ENCODE measurements around the gene RAD51B. TPM values are rescaled to one million over a fixed set of nuclear protein-coding genes. Genes with fewer than 3 reads are reported as not detected.

The RAD51B gene
- total and polyA plus RNA-seq, 2 donors (not counting 1 experiment from before 2014, with no cell fraction given) = 4.6 to 16.3 TPM

GRCh38 chr14:68312300-68312699, 492.7 kb downstream of the RAD51B start:
- Histone ChIP-seq H3K4me1 (ENCODE audit: control insufficient read depth, extremely low read depth, insufficient read depth, low read length) (peaks cover 3% of the 10 kb centered on the region), H3K4me2 (ENCODE audit: extremely low read depth, insufficient read depth, low read length) (no peak overlapping the region), H4K20me1 (ENCODE audit: control insufficient read depth, extremely low read depth, insufficient read depth, low read length) (no peaks in the 10 kb centered on the region), H3K27ac (ENCODE audit: insufficient read depth, low read length) (no peak overlapping the region), H3K36me3 (ENCODE audit: control insufficient read depth, insufficient read depth, low read length) (no peaks in the 10 kb centered on the region), H3K4me3 (replicated peaks in 1 of 4; ENCODE audit: control extremely low read depth in 1 of 4, insufficient read depth in 1 of 4, low read depth in 3 of 4, low read length in 4 of 4) (no peak overlapping the region), H3K9ac (ENCODE audit: insufficient read depth, low read length) (no peak overlapping the region), H3K27me3 (ENCODE audit: control insufficient read depth, insufficient read depth, low read length) (no peaks in the 10 kb centered on the region), H2AFZ (ENCODE audit: low read length) (no peak overlapping the region), H3K79me2 (ENCODE audit: control insufficient read depth, insufficient read depth, low read length) (no peaks in the 10 kb centered on the region), H3K9me3 (ENCODE audit: control insufficient read depth, insufficient read depth, low read depth, low read length) (no peaks in the 10 kb centered on the region)
- no peak for DNase-seq (ENCODE audit: low read depth in 2 of 2)
- no peak for TF ChIP-seq CTCF (conservative IDR thresholded peaks at IDR 0.05 in 1 of 2, IDR thresholded peaks at IDR 0.05 in 1 of 2; ENCODE audit: low read depth in 1 of 2, low read length in 2 of 2)
- TF ChIP-seq EZH2 (IDR thresholded peaks at IDR 0.05; ENCODE audit: low read length, missing control alignments) = no peak

GRCh38 chr14:68312884-68313610, 493.5 kb downstream of the RAD51B start:
- no peak overlapping the region for H2AFZ ChIP-seq (ENCODE audit: low read length)
- no peak overlapping the region for H3K4me2 ChIP-seq (ENCODE audit: extremely low read depth, insufficient read depth, low read length)
- DNase-seq (ENCODE audit: low read depth in 2 of 2) = no peak
- no peak for TF ChIP-seq CTCF (conservative IDR thresholded peaks at IDR 0.05 in 1 of 2, IDR thresholded peaks at IDR 0.05 in 1 of 2; ENCODE audit: low read depth in 1 of 2, low read length in 2 of 2)
- no peak for TF ChIP-seq EZH2 (IDR thresholded peaks at IDR 0.05; ENCODE audit: low read length, missing control alignments)
- H3K9ac ChIP-seq (ENCODE audit: insufficient read depth, low read length) = no peak overlapping the region
- no peaks in the 10 kb centered on the region for H4K20me1 ChIP-seq (ENCODE audit: control insufficient read depth, extremely low read depth, insufficient read depth, low read length)
- H3K4me1 ChIP-seq (ENCODE audit: control insufficient read depth, extremely low read depth, insufficient read depth, low read length) = peaks cover 3% of the 10 kb centered on the region
- H3K9me3 ChIP-seq (ENCODE audit: control insufficient read depth, insufficient read depth, low read depth, low read length) = no peaks in the 10 kb centered on the region
- H3K4me3 ChIP-seq (replicated peaks in 1 of 4; ENCODE audit: control extremely low read depth in 1 of 4, insufficient read depth in 1 of 4, low read depth in 3 of 4, low read length in 4 of 4) = no peak overlapping the region
- H3K27me3 ChIP-seq (ENCODE audit: control insufficient read depth, insufficient read depth, low read length) = no peaks in the 10 kb centered on the region
- no peak overlapping the region for H3K27ac ChIP-seq (ENCODE audit: insufficient read depth, low read length)
- no peaks in the 10 kb centered on the region for H3K36me3 ChIP-seq (ENCODE audit: control insufficient read depth, insufficient read depth, low read length)
- H3K79me2 ChIP-seq (ENCODE audit: control insufficient read depth, insufficient read depth, low read length) = no peaks in the 10 kb centered on the region

GRCh38 chr14:68314642-68315041, 495.1 kb downstream of the RAD51B start:
- H3K79me2 ChIP-seq (ENCODE audit: control insufficient read depth, insufficient read depth, low read length) = no peaks in the 10 kb centered on the region
- no peaks in the 10 kb centered on the region for H4K20me1 ChIP-seq (ENCODE audit: control insufficient read depth, extremely low read depth, insufficient read depth, low read length)
- no peak overlapping the region for H2AFZ ChIP-seq (ENCODE audit: low read length)
- H3K9me3 ChIP-seq (ENCODE audit: control insufficient read depth, insufficient read depth, low read depth, low read length) = no peaks in the 10 kb centered on the region
- H3K4me2 ChIP-seq (ENCODE audit: extremely low read depth, insufficient read depth, low read length) = no peak overlapping the region
- H3K4me3 ChIP-seq (replicated peaks in 1 of 4; ENCODE audit: control extremely low read depth in 1 of 4, insufficient read depth in 1 of 4, low read depth in 3 of 4, low read length in 4 of 4) = no peak overlapping the region
- no peak for DNase-seq (ENCODE audit: low read depth in 2 of 2)
- no peaks in the 10 kb centered on the region for H3K36me3 ChIP-seq (ENCODE audit: control insufficient read depth, insufficient read depth, low read length)
- H3K9ac ChIP-seq (ENCODE audit: insufficient read depth, low read length) = no peak overlapping the region
- no peak overlapping the region for H3K27ac ChIP-seq (ENCODE audit: insufficient read depth, low read length)
- no peaks in the 10 kb centered on the region for H3K4me1 ChIP-seq (ENCODE audit: control insufficient read depth, extremely low read depth, insufficient read depth, low read length)
- no peaks in the 10 kb centered on the region for H3K27me3 ChIP-seq (ENCODE audit: control insufficient read depth, insufficient read depth, low read length)
- TF ChIP-seq EZH2 (IDR thresholded peaks at IDR 0.05; ENCODE audit: low read length, missing control alignments) = no peak
- TF ChIP-seq CTCF (conservative IDR thresholded peaks at IDR 0.05 in 1 of 2, IDR thresholded peaks at IDR 0.05 in 1 of 2; ENCODE audit: low read depth in 1 of 2, low read length in 2 of 2) = no peak
